KMS-11 (cell line): ENCODE results near the gene CENPP.

Experiments used
- H2AFZ ChIP-seq: fragments of 200-600 bp; sonication (generic); 2 replicates; pipeline ENCODE4 v1.6.1; 2016; ENCODE audit warnings: antibody characterized with exemption, mixed run types, low read depth
- H3K27ac ChIP-seq: fragments of 200-600 bp; sonication (generic); 2 replicates; pipeline ENCODE4 v1.6.1; 2016; ENCODE audit warnings: mild to moderate bottlenecking, mixed run types
- H3K27me3 ChIP-seq: fragments of 200-600 bp; sonication (generic); 2 replicates; pipeline ENCODE4 v1.6.1; 2017; ENCODE audit warnings: mild to moderate bottlenecking, low read depth, mixed run types, moderate library complexity; ENCODE audit not compliant: insufficient read depth
- H3K36me3 ChIP-seq: fragments of 200-600 bp; sonication (generic); 2 replicates; pipeline ENCODE4 v1.6.1; 2017; ENCODE audit warnings: mild to moderate bottlenecking, mixed run types; ENCODE audit not compliant: insufficient read depth
- H3K4me1 ChIP-seq: fragments of 200-600 bp; sonication (generic); 2 replicates; pipeline ENCODE4 v1.6.1; 2016; ENCODE audit warnings: mild to moderate bottlenecking, low read depth, mixed run types; ENCODE audit not compliant: poor library complexity, severe bottlenecking
- H3K4me2 ChIP-seq: fragments of 200-600 bp; sonication (generic); 2 replicates; pipeline ENCODE4 v1.7.0; 2016; ENCODE audit warnings: mild to moderate bottlenecking, mixed run types
- H3K4me3 ChIP-seq: fragments of 200-600 bp; sonication (generic); IDR thresholded peaks from 2 replicates; pipeline ENCODE4 v1.6.1; 2017; ENCODE audit warnings: low read depth, low read length, mixed read lengths; ENCODE audit not compliant: insufficient read depth
- H3K79me2 ChIP-seq: fragments of 200-600 bp; sonication (generic); 2 replicates; pipeline ENCODE4 v1.6.1; 2016; ENCODE audit warnings: low read depth, mixed run types; ENCODE audit not compliant: insufficient read depth
- H3K9ac ChIP-seq: fragments of 200-600 bp; sonication (generic); 2 replicates; pipeline ENCODE4 v1.6.1; 2016; ENCODE audit warnings: mild to moderate bottlenecking, mixed run types
- H4K20me1 ChIP-seq: fragments of 200-600 bp; sonication (generic); 2 replicates; pipeline ENCODE4 v1.6.1; 2016; ENCODE audit warnings: mild to moderate bottlenecking, mixed run types; ENCODE audit not compliant: insufficient read depth
- CTCF ChIP-seq: fragments of 200-600 bp; sonication (generic); conservative IDR thresholded peaks from 2 replicates; pipeline ENCODE4 v1.6.1; 2017; ENCODE audit warnings: low read depth, mild to moderate bottlenecking, antibody characterized with exemption, low read length, moderate library complexity, mixed read lengths

Gene CENPP

DNA sequence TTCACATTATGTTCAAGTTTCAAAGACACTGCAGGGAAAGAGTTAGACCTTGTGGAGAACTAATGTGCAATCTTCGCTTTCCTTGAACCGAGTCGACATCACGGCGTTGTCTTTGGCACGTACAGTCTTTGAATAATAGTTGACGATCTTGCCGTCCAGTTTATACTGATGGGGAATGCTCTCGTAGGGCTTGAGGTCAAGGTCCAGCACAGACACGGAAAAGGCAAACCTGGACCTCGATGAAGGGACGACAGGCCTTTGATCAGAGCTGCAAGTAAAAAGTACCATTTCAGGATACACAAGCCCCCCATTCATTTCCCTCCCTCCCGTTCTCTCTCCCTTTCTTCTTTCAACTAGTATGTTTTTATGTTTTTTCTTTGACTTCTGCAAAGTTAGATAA, 290.0 kb downstream of the CENPP start:
- Histone ChIP-seq H3K36me3 (peaks cover 3% of the 10 kb centered on the region; the same call in 1 of the 2 replicates), H4K20me1 (no peaks in the 10 kb centered on the region), H3K79me2 (no peaks in the 10 kb centered on the region), H3K9ac (no peak overlapping the region), H3K4me1 (no peaks in the 10 kb centered on the region), H3K27ac (no peak overlapping the region), H3K4me2 (no peak overlapping the region), H2AFZ (no peak overlapping the region), H3K4me3 (no peak overlapping the region), H3K27me3 (no peaks in the 10 kb centered on the region)
- TF ChIP-seq CTCF, result no peak

GRCh38 chr9:92616199-92616641, 290.5 kb downstream of the CENPP start:
- H3K36me3 ChIP-seq, result peaks cover 3% of the 10 kb centered on the region; the same call in 1 of the 2 replicates
- H3K9ac ChIP-seq, result no peak overlapping the region
- no peaks in the 10 kb centered on the region for H3K27me3 ChIP-seq
- no peaks in the 10 kb centered on the region for H3K4me1 ChIP-seq
- no peaks in the 10 kb centered on the region for H4K20me1 ChIP-seq
- H3K27ac ChIP-seq, result no peak overlapping the region
- no peak overlapping the region for H2AFZ ChIP-seq
- H3K4me3 ChIP-seq, result no peak overlapping the region
- H3K79me2 ChIP-seq, result no peaks in the 10 kb centered on the region
- no peak for TF ChIP-seq CTCF
- no peak overlapping the region for H3K4me2 ChIP-seq

DNA sequence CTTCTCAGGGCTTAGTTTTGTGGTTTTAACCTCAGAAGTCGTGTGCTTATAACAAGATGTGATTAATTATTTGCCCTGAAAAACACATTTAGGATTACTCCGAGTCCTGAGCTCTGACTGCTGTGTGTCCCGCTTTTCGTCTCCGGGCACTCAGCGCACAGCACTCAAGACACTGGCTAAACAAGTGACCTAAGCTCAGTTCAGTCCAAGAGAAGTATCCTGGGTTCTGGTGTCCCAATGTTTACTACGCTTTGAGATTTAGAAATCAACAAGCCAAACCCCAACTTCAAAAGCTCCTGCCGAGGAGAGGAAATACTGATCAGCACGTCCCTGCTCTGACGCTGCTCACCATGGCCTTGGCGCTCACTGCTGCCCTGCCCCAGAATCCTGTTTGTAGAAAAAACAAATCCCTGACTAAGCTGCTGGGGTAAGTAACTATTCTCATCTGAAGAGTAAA, 290.9 kb downstream of the CENPP start:
- Histone ChIP-seq H2AFZ (no peak overlapping the region), H3K4me2 (no peak overlapping the region), H3K27ac (no peak overlapping the region), H3K9ac (no peak overlapping the region), H3K36me3 (peaks cover 3% of the 10 kb centered on the region; the same call in 1 of the 2 replicates), H3K4me3 (no peak overlapping the region), H3K4me1 (no peaks in the 10 kb centered on the region), H3K27me3 (no peaks in the 10 kb centered on the region), H4K20me1 (no peaks in the 10 kb centered on the region), H3K79me2 (no peaks in the 10 kb centered on the region)
- TF ChIP-seq CTCF, result no peak

DNA sequence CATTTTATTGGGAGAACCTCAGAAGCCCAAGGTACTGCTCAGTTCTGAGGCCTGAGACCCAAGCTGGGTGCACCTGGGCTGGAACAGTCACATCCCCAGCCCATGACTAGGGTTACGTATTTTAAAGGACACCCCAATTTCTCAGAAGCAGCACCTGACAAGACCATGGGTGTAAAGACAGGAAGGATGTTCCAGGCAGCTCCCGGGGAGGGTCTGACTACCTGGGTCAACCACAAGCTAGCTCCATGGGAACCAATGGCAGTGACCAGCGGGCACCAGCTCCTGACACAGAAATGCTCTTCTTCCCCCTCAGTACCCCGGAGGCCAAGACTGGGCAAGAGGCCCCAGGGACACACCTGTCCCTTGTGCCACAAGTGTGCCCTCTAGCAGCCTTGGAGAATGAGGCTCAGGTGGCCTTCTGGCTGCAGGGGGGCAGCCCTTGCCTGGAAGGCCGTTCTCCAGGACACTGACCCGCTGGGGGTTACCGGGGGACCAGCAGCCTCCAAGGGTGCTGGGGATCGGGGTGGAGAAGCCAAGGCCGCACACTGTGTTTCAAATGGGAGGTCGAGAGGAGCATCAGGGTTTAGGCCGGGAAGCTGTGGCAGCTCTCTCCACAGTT, 291.6 kb downstream of the CENPP start:
- Histone ChIP-seq H3K27ac (no peak overlapping the region), H2AFZ (no peak overlapping the region), H3K4me1 (no peaks in the 10 kb centered on the region), H3K27me3 (no peaks in the 10 kb centered on the region), H3K9ac (no peak overlapping the region), H4K20me1 (no peaks in the 10 kb centered on the region), H3K4me2 (no peak overlapping the region), H3K36me3 (peaks cover 3% of the 10 kb centered on the region; the same call in 1 of the 2 replicates), H3K4me3 (no peak overlapping the region), H3K79me2 (no peaks in the 10 kb centered on the region)
- TF ChIP-seq CTCF, result no peak
